Erythroblast (primary cell): Measurements from ENCODE around the gene BRD4.

Experiments
- GATA1 ChIP-seq: IDR thresholded peaks from 2 replicates; pipeline ENCODE4 v1.6.1; 2011; ENCODE audit warnings: low read depth, mild to moderate bottlenecking, control low read depth, low read length, moderate library complexity
- POLR2A ChIP-seq: IDR thresholded peaks from 2 replicates; pipeline ENCODE4 v1.6.1; 2011; ENCODE audit warnings: mild to moderate bottlenecking, low read length

- TF ChIP-seq POLR2A (no peak), GATA1 (no peak)
Measured at GRCh38 chr19:15369594-15369891, 37.2 kb upstream of the BRD4 start.
